ENCODE data around the gene TRMT10C.
"Not testable (repeated sequence)": the region's sequence is repeated elsewhere in the genome, so short reads cannot be mapped to it uniquely, and the experiment has no call there.

GRCh38 chr3:101536955-101537354 is 24.7 kb upstream of the TRMT10C start:
- not testable (repeated sequence) for TF ChIP-seq SP1 (IDR thresholded peaks at IDR 0.05); HDGF (IDR thresholded peaks at IDR 0.05; ENCODE audit: borderline replicate concordance); FOXK2 (IDR thresholded peaks at IDR 0.05); FOXM1 (IDR thresholded peaks at IDR 0.05; ENCODE audit: borderline replicate concordance); LEF1 (IDR thresholded peaks at IDR 0.05; ENCODE audit: borderline replicate concordance); ELF4 (IDR thresholded peaks at IDR 0.05); ARNT (IDR thresholded peaks at IDR 0.05); FOXA1 (IDR thresholded peaks at IDR 0.05); ZNF384 (IDR thresholded peaks at IDR 0.05); BHLHE40 (IDR thresholded peaks at IDR 0.05; ENCODE audit: borderline replicate concordance)
